Psoas muscle (tissue), 8 donors: ENCODE measurements around the gene ANGPT4. TPM values are rescaled to one million over a fixed set of nuclear protein-coding genes. Genes with fewer than 3 reads are reported as not detected.

Experiments used
- ATAC-seq, 4 donors: fragments of 200-7000 bp; cut with Tn5 transposase; one replicate each; pipeline ENCODE4 v1.9.1; 2020; ENCODE audit warnings: moderate library complexity in 3 of 4, mild to moderate bottlenecking in 2 of 4
- DNase-seq, 2 donors: peaks; one replicate each; pipeline ENCODE4 v3.0.0-alpha.2; 2020
- H3K27ac ChIP-seq: fragments of 200-600 bp; one replicate; pipeline ENCODE4 v1.8.0; 2022
- H3K27me3 ChIP-seq, 3 donors: fragments of 200-600 bp in 1 of 3; one replicate each; pipeline versions ENCODE4 v1.6.1 to v1.8.0; 2013 to 2022; ENCODE audit warnings: low read length in 2 of 3, mild to moderate bottlenecking in 2 of 3, moderate library complexity in 1 of 3; ENCODE audit not compliant: insufficient read depth in 3 of 3
- H3K36me3 ChIP-seq, 2 donors: fragments of 200-600 bp in 1 of 2; one replicate each; pipeline versions ENCODE4 v1.6.1 to v1.8.0; 2013 to 2022; ENCODE audit warnings: low read depth in 1 of 2, mild to moderate bottlenecking in 1 of 2, moderate library complexity in 1 of 2; ENCODE audit not compliant: insufficient read depth in 1 of 2
- H3K4me1 ChIP-seq: fragments of 200-600 bp; one replicate; pipeline ENCODE4 v1.8.0; 2022
- H3K4me3 ChIP-seq: fragments of 200-600 bp; one replicate; pipeline ENCODE4 v1.8.0; 2022; ENCODE audit warnings: mild to moderate bottlenecking
- H3K9me3 ChIP-seq: fragments of 200-600 bp; one replicate; pipeline ENCODE4 v1.8.0; 2022
- CTCF ChIP-seq: fragments of 200-600 bp; IDR thresholded peaks from one replicate; pipeline ENCODE4 v1.8.0; 2022; ENCODE audit warnings: antibody characterized with exemption
- WGBS, 3 donors: extraction: QIAGEN DNeasy Blood & Tissue Kit; methylation state at CpG; one replicate each; pipeline versions ENCODE4 v1.1.6 to v1.1.7; 2013; 5-methylcytosine and 5-hydroxymethylcytosine counted together
- intact Hi-C, 2 donors: fragments of 100-400 bp; cut with DNase I; formaldehyde crosslinking; loops; one replicate each; pipeline versions ENCODE4 v1.11.0 to v1.14.2; 2022
- polyA plus RNA-seq, 3 donors: library from polyadenylated mRNA; stranded (reverse); fragments of 200-250 nt; gene quantifications; one replicate each; pipeline ENCODE4 v1.2.3, GENCODE V29; 2013
- total RNA-seq, 4 donors: library from RNA; stranded (reverse); fragmentation: NEBNext Ultra II Directional in 2 of 4; extraction: Animal tissue kit (Norgen Biotek cat#: 25700) in 2 of 4; gene quantifications; one replicate each; pipeline versions ENCODE4 v1.2.1 to v1.2.4, GENCODE V29; 2021 to 2023
- donor health status: healthy with polysubstance abuse.
- donor health status: DM: no; HTN: no; CAD: no; lungs with moderate emphysema.
- donor health status: Bipolar disorder and iron deficiency.
- donor health status: healthy.
- donor health status: DM: yes; HTN: yes; CAD: no.
- donor health status: DM: no; HTN: no; CAD: no.
- donor health status: DM: no; HTN: no; CAD: no.
- donor health status: DM: yes; HTN: yes; CAD: no.

ANGPT4 gene
- total and polyA plus RNA-seq, 7 donors = 0.03 to 0.14 (median 0.06) TPM; not detected in 2

- H3K27me3 ChIP-seq = peaks cover 0 to 1% (median 0%) of the 10 kb centered on the region in 3 donors
- ATAC-seq (no peak), DNase-seq (no peak)
- intact Hi-C loops = no loop called here
- H3K36me3 ChIP-seq = no peaks in the 10 kb centered on the region
- TF ChIP-seq CTCF = no peak
- H3K27ac ChIP-seq = no peak overlapping the region
- no peak overlapping the region for H3K4me3 ChIP-seq
- H3K4me1 ChIP-seq = no peaks in the 10 kb centered on the region
- no peaks in the 10 kb centered on the region for H3K9me3 ChIP-seq
- WGBS, 3 donors = 95 to 100% (median 100%) methylated on average over 1 of the region's 1 CpG
These were observed 50.7 kb downstream of the ANGPT4 start for GRCh38 chr20:865440-865839.

GRCh38 chr20:860891-861290, 55.2 kb downstream of the ANGPT4 start:
- no peak for ATAC-seq
- 96 to 100% (median 97%) methylated on average over 2 of the region's 2 CpGs for WGBS, 3 donors
- Histone ChIP-seq H3K27ac (no peak overlapping the region), H3K9me3 (no peaks in the 10 kb centered on the region), H3K4me3 (no peak overlapping the region), H3K27me3 (no peaks in the 10 kb centered on the region), H3K4me1 (no peaks in the 10 kb centered on the region), H3K36me3 (no peaks in the 10 kb centered on the region)
- intact Hi-C loops = no loop called here
- TF ChIP-seq CTCF = no peak
- no peak for DNase-seq

- Histone ChIP-seq H3K27ac (no peak overlapping the region), H3K36me3 (no peaks in the 10 kb centered on the region), H3K4me3 (no peak overlapping the region), H3K4me1 (no peaks in the 10 kb centered on the region), H3K27me3 (no peaks in the 10 kb centered on the region), H3K9me3 (no peaks in the 10 kb centered on the region)
- intact Hi-C loops = no loop called here
- ATAC-seq (peak; percentile 19 to 73 (median 46)), DNase-seq (no peak)
- no peak for TF ChIP-seq CTCF
- WGBS, 3 donors = 25 to 39% (median 29%) methylated on average over 3 of the region's 3 CpGs
These were observed 56.3 kb downstream of the ANGPT4 start for GRCh38 chr20:859751-860231.

- 87 to 90% (median 87%) methylated on average over 6 of the region's 6 CpGs for WGBS, 3 donors
These were observed 58.1 kb downstream of the ANGPT4 start for GRCh38 chr20:858011-858410.

More at GRCh38 chr20:858011-858410, 58.1 kb downstream of the ANGPT4 start:
- ATAC-seq (no peak), DNase-seq (no peak)
- no peaks in the 10 kb centered on the region for H3K36me3 ChIP-seq
- H3K4me3 ChIP-seq = no peak overlapping the region
- no peaks in the 10 kb centered on the region for H3K9me3 ChIP-seq
- no peak for TF ChIP-seq CTCF
- H3K4me1 ChIP-seq = no peaks in the 10 kb centered on the region
- no peaks in the 10 kb centered on the region for H3K27me3 ChIP-seq
- no peak overlapping the region for H3K27ac ChIP-seq
- intact Hi-C loops = no loop called here
